Bronchial epithelial cell (primary cell): ENCODE measurements around the gene FKRP. TPM values are rescaled to one million over a fixed set of nuclear protein-coding genes. Genes with fewer than 3 reads are reported as not detected.

Source experiments
- DNase-seq: peaks from one replicate; pipeline ENCODE4 v3.0.0-alpha.2; 2010; ENCODE audit warnings: low read depth
- FAIRE-seq: peaks from 2 replicates; lab custom pipeline; 2011; peaks lifted over from hg19 to GRCh38; lab: Jason Lieb, UNC
- H3K27me3 ChIP-seq: 2 replicates; pipeline ENCODE4 v1.5.1; 2011; ENCODE audit warnings: low read length; ENCODE audit not compliant: control insufficient read depth, insufficient read depth
- H3K36me3 ChIP-seq: 2 replicates; pipeline ENCODE4 v1.5.1; 2011; ENCODE audit warnings: low read length; ENCODE audit not compliant: control insufficient read depth, insufficient read depth
- H3K4me3 ChIP-seq: 2 replicates; pipeline ENCODE4 v1.5.1; 2011; ENCODE audit warnings: mild to moderate bottlenecking, low read depth, low read length, control low read depth
- CTCF ChIP-seq: IDR thresholded peaks from 2 replicates; pipeline ENCODE4 v1.5.1; 2011; ENCODE audit warnings: mild to moderate bottlenecking, moderate library complexity, low read length, control low read depth, inconsistent platforms; ENCODE audit not compliant: insufficient read depth, severe bottlenecking
- total RNA-seq: library from RNA; depleted of rRNA; stranded (reverse); fragments of >200 nt; gene quantifications from 2 replicates; pipeline ENCODE4 v1.2.1, GENCODE V29; 2014

Gene FKRP
- total RNA-seq, 1 donor from 2014 or later, result 5.8 TPM

GRCh38 chr19:46732172-46732938 is 13.5 kb upstream of the FKRP start:
- H3K36me3 ChIP-seq, result peaks cover 51% of the 10 kb centered on the region
- no peak for DNase-seq
- TF ChIP-seq CTCF, result no peak
- no peak overlapping the region for H3K4me3 ChIP-seq
- no peaks in the 10 kb centered on the region for H3K27me3 ChIP-seq
- no peak for FAIRE-seq

- no peak for TF ChIP-seq CTCF
- DNase-seq, result no peak
- peak; percentile 50 for FAIRE-seq
- Histone ChIP-seq H3K27me3 (no peaks in the 10 kb centered on the region), H3K36me3 (peaks cover 50% of the 10 kb centered on the region), H3K4me3 (no peak overlapping the region)
Measured at GRCh38 chr19:46732966-46733689, 12.7 kb upstream of the FKRP start.

- no peak for FAIRE-seq
- no peak for DNase-seq
- no peak for TF ChIP-seq CTCF
- H3K36me3 ChIP-seq, result peaks cover 51% of the 10 kb centered on the region
- H3K4me3 ChIP-seq, result no peak overlapping the region
- H3K27me3 ChIP-seq, result no peaks in the 10 kb centered on the region
Measured at GRCh38 chr19:46733690-46734292, 12.1 kb upstream of the FKRP start.

- no peak for TF ChIP-seq CTCF
- peaks cover 45% of the 10 kb centered on the region for H3K36me3 ChIP-seq
- DNase-seq, result no peak
- no peaks in the 10 kb centered on the region for H3K27me3 ChIP-seq
- no peak for FAIRE-seq
- H3K4me3 ChIP-seq, result no peak overlapping the region
Measured at GRCh38 chr19:46736531-46737297, 9.1 kb upstream of the FKRP start.

- DNase-seq (no peak), FAIRE-seq (no peak)
- no peak overlapping the region for H3K4me3 ChIP-seq
- H3K27me3 ChIP-seq, result no peaks in the 10 kb centered on the region
- TF ChIP-seq CTCF, result no peak
- H3K36me3 ChIP-seq, result peaks cover 42% of the 10 kb centered on the region
Measured at GRCh38 chr19:46737298-46737654, 8.6 kb upstream of the FKRP start.
